Endothelial cell of umbilical vein (primary cell): ENCODE measurements around the gene INHA. TPM values are rescaled to one million over a fixed set of nuclear protein-coding genes. Genes with fewer than 3 reads are reported as not detected.

Experiments
- BruUV-seq: library from RNA; stranded (reverse); fragments of 400-500 nt; replicated peaks from 2 replicates; lab custom pipeline; 2021; lab: Mats Ljungman, UMichigan
- CTCF ChIA-PET: fragments of 300-600, 350-600 bp; sonication (Branson Sonifier 250); formaldehyde crosslinking; loops from one replicate; lab custom pipeline; 2021; ENCODE audit warnings: antibody characterized with exemption, inconsistent platforms; lab: Charles Lee
- POLR2A ChIA-PET: fragments of 300-600, 350-600 bp; sonication (Branson Sonifier 250); formaldehyde crosslinking; loops from one replicate; lab custom pipeline; 2021; ENCODE audit warnings: antibody characterized with exemption, inconsistent platforms; lab: Charles Lee
- DNase-seq: peaks from one replicate; pipeline ENCODE4 v3.0.0-alpha.2; 2011; ENCODE audit warnings: low read depth, low spot score
- FAIRE-seq: peaks from 2 replicates; lab custom pipeline; 2011; peaks lifted over from hg19 to GRCh38; lab: Jason Lieb, UNC
- H2AFZ ChIP-seq: 2 replicates; pipeline ENCODE4 v1.6.0; 2012; ENCODE audit warnings: low read depth, low read length, control low read depth, inconsistent platforms
- H3K27ac ChIP-seq: 2 replicates; pipeline ENCODE4 v1.5.1; 2011; ENCODE audit warnings: low read depth, mild to moderate bottlenecking, control low read depth, low read length, moderate library complexity; ENCODE audit not compliant: insufficient read depth
- H3K27me3 ChIP-seq, 2 experiments: 2 replicates each; pipeline versions ENCODE4 v1.6.0 to v1.6.1; 2011; ENCODE audit warnings: low read length in 2 of 2, mixed read lengths in 1 of 2; ENCODE audit not compliant: control insufficient read depth in 2 of 2, insufficient read depth in 2 of 2
- H3K36me3 ChIP-seq, 2 experiments: 2 replicates in 1 of 2; 3 replicates in 1 of 2; pipeline ENCODE4 v1.5.1; 2011; ENCODE audit warnings: low read length in 2 of 2, mild to moderate bottlenecking in 1 of 2, moderate library complexity in 1 of 2; ENCODE audit not compliant: control insufficient read depth in 2 of 2, insufficient read depth in 2 of 2; ENCODE audit errors: extremely low read depth in 1 of 2
- H3K4me1 ChIP-seq: 3 replicates; pipeline ENCODE4 v1.5.1; 2011; ENCODE audit warnings: mild to moderate bottlenecking, low read length; ENCODE audit not compliant: control insufficient read depth, insufficient read depth; ENCODE audit errors: extremely low read depth
- H3K4me2 ChIP-seq: 2 replicates; pipeline ENCODE4 v1.6.1; 2011; ENCODE audit warnings: low read length, control low read depth, mixed read lengths; ENCODE audit not compliant: insufficient read depth
- H3K4me3 ChIP-seq, 3 experiments: fragments of 200-600 bp in 1 of 3; sonication (generic), shearing (Covaris generic) in 1 of 3; replicated peaks in 1 of 3; 2 replicates each; pipeline ENCODE4 v1.5.1; 2011 to 2016; ENCODE audit warnings: control low read depth in 3 of 3, low read length in 3 of 3, mild to moderate bottlenecking in 2 of 3, inconsistent platforms in 1 of 3, low read depth in 1 of 3, moderate library complexity in 1 of 3; ENCODE audit not compliant: insufficient read depth in 1 of 3
- H3K79me2 ChIP-seq: 2 replicates; pipeline ENCODE4 v1.6.0; 2012; ENCODE audit warnings: low read length, inconsistent platforms; ENCODE audit not compliant: control insufficient read depth, insufficient read depth
- H3K9ac ChIP-seq: replicated peaks from 2 replicates; pipeline ENCODE3; 2011; ENCODE audit warnings: low read length, control low read depth; ENCODE audit not compliant: insufficient read depth; ENCODE audit errors: extremely low read depth
- H3K9me1 ChIP-seq: replicated peaks from 3 replicates; pipeline ENCODE4 v1.6.0; 2011; ENCODE audit warnings: mild to moderate bottlenecking, low read length; ENCODE audit not compliant: control insufficient read depth, insufficient read depth; ENCODE audit errors: extremely low read depth
- H3K9me3 ChIP-seq: replicated peaks from 2 replicates; pipeline ENCODE4 v1.5.1; 2012; ENCODE audit warnings: low read length, inconsistent platforms; ENCODE audit not compliant: control insufficient read depth, insufficient read depth
- H4K20me1 ChIP-seq: replicated peaks from 2 replicates; pipeline ENCODE3; 2011; ENCODE audit warnings: mild to moderate bottlenecking, low read length; ENCODE audit not compliant: control insufficient read depth, insufficient read depth; ENCODE audit errors: extremely low read depth
- CTCF ChIP-seq, 2 donors: IDR thresholded peaks; 1 replicate in 1 of 2; 2 replicates in 1 of 2; pipeline ENCODE4 v1.5.1; 2011; ENCODE audit warnings: low read length in 2 of 2, mild to moderate bottlenecking in 2 of 2, moderate library complexity in 2 of 2, control low read depth in 1 of 2, inconsistent platforms in 1 of 2, low read depth in 1 of 2; ENCODE audit not compliant: insufficient read depth in 1 of 2; ENCODE audit errors: extremely low read depth in 1 of 2
- EZH2 ChIP-seq: IDR thresholded peaks from 2 replicates; pipeline ENCODE4 v1.6.1; 2012; ENCODE audit warnings: borderline replicate concordance, low read depth, mild to moderate bottlenecking, moderate library complexity, low read length, inconsistent platforms; ENCODE audit not compliant: severe bottlenecking
- FOS ChIP-seq: IDR thresholded peaks from 2 replicates; pipeline ENCODE4 v1.6.1; 2011; ENCODE audit warnings: mild to moderate bottlenecking, low read length, moderate library complexity, borderline replicate concordance; ENCODE audit not compliant: insufficient read depth
- GATA2 ChIP-seq: IDR thresholded peaks from 2 replicates; pipeline ENCODE4 v1.7.0; 2011; ENCODE audit warnings: low read depth, mild to moderate bottlenecking, moderate library complexity, mixed read lengths, low read length; ENCODE audit not compliant: insufficient read length, insufficient read depth
- JUN ChIP-seq: IDR thresholded peaks from 2 replicates; pipeline ENCODE4 v1.6.1; 2011; ENCODE audit warnings: borderline replicate concordance, low read depth; ENCODE audit not compliant: insufficient read length, insufficient read depth
- MAX ChIP-seq: IDR thresholded peaks from 2 replicates; pipeline ENCODE4 v1.6.1; 2011; ENCODE audit not compliant: insufficient read depth, insufficient read length
- MYC ChIP-seq: IDR thresholded peaks from one replicate; pipeline ENCODE4 v1.6.1; 2011; ENCODE audit warnings: mild to moderate bottlenecking, low read depth, low read length
- POLR2A ChIP-seq: IDR thresholded peaks from 2 replicates; pipeline ENCODE4 v1.6.1; 2012; ENCODE audit warnings: low read depth, mild to moderate bottlenecking, control low read depth, low read length
- POLR2AphosphoS5 ChIP-seq: IDR thresholded peaks from 2 replicates; pipeline ENCODE4 v1.6.1; 2012; ENCODE audit warnings: low read depth, mild to moderate bottlenecking, control low read depth, low read length, moderate library complexity; ENCODE audit not compliant: insufficient read depth
- dilution Hi-C: fragments of 300-500 bp; cut with MboI; formaldehyde crosslinking; loops from one replicate; pipeline ENCODE4 v1.15.0; 2019; ENCODE audit warnings: low sequenced_read_pairs; ENCODE audit not compliant: extremely low pct_ligation_motif_present
- intact Hi-C: fragments of 100-400 bp; cut with micrococcal nuclease; formaldehyde crosslinking; loops from one replicate; pipeline ENCODE4 v1.10.0; 2022
- polyA plus RNA-seq, 4 experiments: library from polyadenylated mRNA; depleted of rRNA in 3 of 4; stranded (reverse) in 3 of 4; unstranded in 1 of 4; fragments of >200 nt; gene quantifications; 2 replicates each; pipeline versions ENCODE4 v1.2.1 to v1.2.3, GENCODE V29; 2011 to 2012; ENCODE audit warnings: missing spikeins in 1 of 4
- total RNA-seq: library from RNA; stranded (reverse); gene quantifications from 2 replicates; pipeline ENCODE4 v1.2.3, GENCODE V29; 2021

INHA gene
- total and polyA plus RNA-seq, 2 donors (not counting 3 experiments of a cell fraction or from before 2014, with no cell fraction given), result 0.06 TPM; not detected in 1

GRCh38 chr2:219566640-219567039 is 5.5 kb upstream of the INHA start:
- ChIA-PET CTCF (no interaction called here), POLR2A (no interaction called here)
- DNase-seq (no peak), FAIRE-seq (no peak)
- H4K20me1 ChIP-seq, result no peaks in the 10 kb centered on the region
- intact Hi-C loops (no loop called here), dilution Hi-C loops (no loop called here)
- no peak overlapping the region for H3K27ac ChIP-seq
- H3K36me3 ChIP-seq, result no peaks in the 10 kb centered on the region
- no peak overlapping the region for H3K9ac ChIP-seq
- H3K4me1 ChIP-seq, result no peaks in the 10 kb centered on the region
- H3K9me3 ChIP-seq, result no peaks in the 10 kb centered on the region
- no peak for TF ChIP-seq GATA2
- TF ChIP-seq EZH2, result no peak
- TF ChIP-seq MAX, result no peak
- no peak for TF ChIP-seq MYC
- TF ChIP-seq JUN, result no peak
- TF ChIP-seq POLR2A, result no peak
- TF ChIP-seq POLR2AphosphoS5, result no peak
- TF ChIP-seq CTCF (IDR thresholded peaks at IDR 0.05; ENCODE audit: extremely low read depth in 1 of 2, insufficient read depth in 1 of 2, low read depth in 1 of 2, low read length in 2 of 2), result no peak
- TF ChIP-seq FOS, result no peak
- H2AFZ ChIP-seq, result no peak overlapping the region
- H3K4me3 ChIP-seq, result no peak overlapping the region
- no peaks in the 10 kb centered on the region for H3K79me2 ChIP-seq
- H3K4me2 ChIP-seq, result no peak overlapping the region
- H3K9me1 ChIP-seq, result no peaks in the 10 kb centered on the region
- peaks cover 0 to 13% of the 10 kb centered on the region in 2 experiments for H3K27me3 ChIP-seq
- no TSS peak for BruUV-seq
